ENCODE data around the gene UBE3C. TPM values are rescaled to one million over a fixed set of nuclear protein-coding genes. Genes with fewer than 3 reads are reported as not detected.

Gene UBE3C

GRCh38 chr7:157313645-157314044 is 174.9 kb downstream of the UBE3C start:
- DNase-seq: no peak
- Histone ChIP-seq H3K9ac (ENCODE audit: low read length) (no peak overlapping the region), H3K4me3 (ENCODE audit: low read length) (no peak overlapping the region), H3K79me2 (ENCODE audit: control insufficient read depth, insufficient read depth, low read length) (no peaks in the 10 kb centered on the region), H3K56ac (ENCODE audit: low read length) (no peak overlapping the region), H2BK120ac (ENCODE audit: low read depth, low read length) (no peak overlapping the region), H3K23ac (ENCODE audit: low read length) (no peak overlapping the region), H3K79me1 (ENCODE audit: low read length) (no peaks in the 10 kb centered on the region), H2BK5ac (ENCODE audit: low read length) (no peak overlapping the region), H4K8ac (ENCODE audit: low read depth, low read length) (no peak overlapping the region), H3K18ac (ENCODE audit: low read length) (no peak overlapping the region), H2BK15ac (replicated peaks; ENCODE audit: low read depth) (no peak overlapping the region), H3K36me3 (ENCODE audit: control insufficient read depth, insufficient read depth, low read length) (no peaks in the 10 kb centered on the region), H3K27me3 (ENCODE audit: insufficient read depth, low read length, poor library complexity) (no peaks in the 10 kb centered on the region), H3K4me2 (ENCODE audit: low read length) (no peak overlapping the region), H3K4ac (ENCODE audit: low read depth, low read length) (no peak overlapping the region), H3K4me1 (ENCODE audit: control insufficient read depth, low read depth, low read length) (peaks cover 2% of the 10 kb centered on the region), H2AK5ac (ENCODE audit: low read length) (no peak overlapping the region), H3K27ac (ENCODE audit: low read depth, low read length) (no peak overlapping the region), H4K5ac (ENCODE audit: low read length) (no peak overlapping the region)
- WGBS (ENCODE audit: extremely low coverage, insufficient coverage, low lambda C conversion rate): no CpG with 5 or more reads among the region's 15 CpGs

GRCh38 chr7:157318015-157318706 is 179.4 kb downstream of the UBE3C start:
- H3K56ac ChIP-seq (ENCODE audit: low read length): peak overlapping the region; percentile 11
- no peaks in the 10 kb centered on the region for H3K79me2 ChIP-seq (ENCODE audit: control insufficient read depth, insufficient read depth, low read length)
- H3K27me3 ChIP-seq (ENCODE audit: insufficient read depth, low read length, poor library complexity): no peaks in the 10 kb centered on the region
- no peak overlapping the region for H3K4me3 ChIP-seq (ENCODE audit: low read length)
- no peak overlapping the region for H3K9ac ChIP-seq (ENCODE audit: low read length)
- no peak overlapping the region for H4K8ac ChIP-seq (ENCODE audit: low read depth, low read length)
- no peak overlapping the region for H2BK15ac ChIP-seq (replicated peaks; ENCODE audit: low read depth)
- H3K36me3 ChIP-seq (ENCODE audit: control insufficient read depth, insufficient read depth, low read length): no peaks in the 10 kb centered on the region
- no peak overlapping the region for H4K5ac ChIP-seq (ENCODE audit: low read length)
- no peak overlapping the region for H3K4ac ChIP-seq (ENCODE audit: low read depth, low read length)
- H2BK120ac ChIP-seq (ENCODE audit: low read depth, low read length): no peak overlapping the region
- no CpG with 5 or more reads among the region's 14 CpGs for WGBS (ENCODE audit: extremely low coverage, insufficient coverage, low lambda C conversion rate)
- no peaks in the 10 kb centered on the region for H3K79me1 ChIP-seq (ENCODE audit: low read length)
- H3K23ac ChIP-seq (ENCODE audit: low read length): no peak overlapping the region
- H3K4me2 ChIP-seq (ENCODE audit: low read length): no peak overlapping the region
- no peak for DNase-seq
- no peak overlapping the region for H2BK5ac ChIP-seq (ENCODE audit: low read length)
- no peak overlapping the region for H3K27ac ChIP-seq (ENCODE audit: low read depth, low read length)
- H3K18ac ChIP-seq (ENCODE audit: low read length): peak overlapping the region; percentile 9
- no peaks in the 10 kb centered on the region for H3K4me1 ChIP-seq (ENCODE audit: control insufficient read depth, low read depth, low read length)
- H2AK5ac ChIP-seq (ENCODE audit: low read length): no peak overlapping the region

Small RNAs within 50 kb of the gene (small RNA-seq; reads per million reads assigned to genes)
- not detected for gene AC004975.1 (ENCODE audit: insufficient read depth)

Measured in mesendoderm (in vitro differentiated cells).